Right lobe of liver (tissue), 4 donors: ENCODE data around the gene CCDC32.

Experiments used
- CTCF ChIP-seq, 4 donors: fragments of 200-600 bp in 3 of 4; fragments of 450-650 bp in 1 of 4; IDR thresholded peaks; one replicate each; pipeline versions ENCODE4 v1.5.1 to v1.8.0; 2016 to 2022; ENCODE audit warnings: antibody characterized with exemption in 4 of 4, mild to moderate bottlenecking in 2 of 4
- POLR2A ChIP-seq: fragments of 450-650 bp; IDR thresholded peaks from one replicate; pipeline ENCODE4 v1.6.1; 2017; ENCODE audit warnings: antibody characterized with exemption, mild to moderate bottlenecking
- donor health status: DM: no; HTN: no; CAD: no.
- donor health status: DM: no; HTN: no; CAD: no.
- donor health status: DM: no; HTN: yes; CAD: no.

GRCh38 chr15:40590667-40591050 is 25.8 kb upstream of the CCDC32 start:
- TF ChIP-seq CTCF (IDR thresholded peaks at IDR 0.05) (no peak), POLR2A (no peak)
